ENCODE measurements around the gene PTPN6. TPM values are rescaled to one million over a fixed set of nuclear protein-coding genes. Genes with fewer than 3 reads are reported as not detected.
A peak's percentile ranks its signal among the peaks of the same experiment; 100 is the strongest.

Gene PTPN6
- total and polyA plus RNA-seq, 9 of the 15 experiments (the other 6 are each of a cell fraction or from before 2014, with no cell fraction given), result 1.5 to 5.1 (median 3.9) TPM

DNA sequence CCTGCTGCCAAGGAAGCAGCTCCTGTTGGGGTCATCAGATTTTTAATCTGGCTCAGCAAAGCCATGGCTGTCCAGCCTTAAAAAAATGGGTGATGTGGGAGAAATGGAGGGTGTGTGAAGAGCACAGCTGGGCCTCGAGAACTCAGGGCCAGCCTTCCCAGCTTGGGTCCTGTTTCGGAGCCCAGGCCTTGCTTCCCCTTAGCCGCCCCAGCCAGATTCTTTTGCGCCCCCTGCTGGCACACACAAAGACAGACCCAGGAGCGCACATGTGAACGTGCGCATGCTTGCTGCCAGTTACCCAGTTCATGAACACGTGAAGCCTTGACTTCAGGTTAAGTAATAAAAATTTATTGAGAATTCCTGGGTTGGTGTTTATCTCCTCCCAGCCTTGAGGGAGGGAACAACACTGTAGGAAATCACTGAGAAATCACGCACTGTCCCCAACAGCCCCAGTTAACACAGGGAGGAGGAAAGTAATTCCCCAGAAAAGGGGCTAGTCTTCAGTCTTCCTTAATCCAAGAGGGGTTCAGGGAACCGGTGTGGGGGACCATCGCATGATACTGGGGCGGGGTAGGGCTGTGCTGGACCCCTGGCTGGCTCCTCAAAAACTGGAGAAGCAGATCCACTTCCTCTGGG is 14.0 kb downstream of the PTPN6 start (continued):
- TF ChIP-seq FOXJ3 (CRISPR knock-in tag; IDR thresholded peaks at IDR 0.05) (no peak), MBD2 (IDR thresholded peaks at IDR 0.05; ENCODE audit: borderline replicate concordance, low read depth) (no peak), CC2D1A (IDR thresholded peaks at IDR 0.05) (no peak), CEBPB (tag; IDR thresholded peaks at IDR 0.05) (no peak), TAF7 (tag; IDR thresholded peaks at IDR 0.05) (no peak), ZNF785 (CRISPR knock-in tag; IDR thresholded peaks at IDR 0.05) (no peak), SRSF7 (optimal IDR thresholded peaks at IDR 0.05; ENCODE audit: low read depth, low read length) (no peak), MEIS2 (IDR thresholded peaks at IDR 0.05; ENCODE audit: partially characterized antibody) (no peak), ZKSCAN8 (CRISPR knock-in tag; IDR thresholded peaks at IDR 0.05) (no peak; the same call in 1 of the 2 replicates), KLF6 (CRISPR knock-in tag; IDR thresholded peaks at IDR 0.05; ENCODE audit: borderline replicate concordance) (0 out of 2 replicates have a peak, but pooled peaks have one; percentile 46), ZNF780A (CRISPR knock-in tag; IDR thresholded peaks at IDR 0.05) (no peak), HIVEP1 (CRISPR knock-in tag; IDR thresholded peaks at IDR 0.05) (no peak), SMAD4 (CRISPR knock-in tag; conservative IDR thresholded peaks at IDR 0.05) (0 out of 2 replicates have a peak, but pooled peaks have one; percentile 49), RB1 (IDR thresholded peaks at IDR 0.05; ENCODE audit: low read depth) (peak; percentile 36; the same call in 1 of the 2 replicates)
- TF ChIP-seq, protein P1, sequence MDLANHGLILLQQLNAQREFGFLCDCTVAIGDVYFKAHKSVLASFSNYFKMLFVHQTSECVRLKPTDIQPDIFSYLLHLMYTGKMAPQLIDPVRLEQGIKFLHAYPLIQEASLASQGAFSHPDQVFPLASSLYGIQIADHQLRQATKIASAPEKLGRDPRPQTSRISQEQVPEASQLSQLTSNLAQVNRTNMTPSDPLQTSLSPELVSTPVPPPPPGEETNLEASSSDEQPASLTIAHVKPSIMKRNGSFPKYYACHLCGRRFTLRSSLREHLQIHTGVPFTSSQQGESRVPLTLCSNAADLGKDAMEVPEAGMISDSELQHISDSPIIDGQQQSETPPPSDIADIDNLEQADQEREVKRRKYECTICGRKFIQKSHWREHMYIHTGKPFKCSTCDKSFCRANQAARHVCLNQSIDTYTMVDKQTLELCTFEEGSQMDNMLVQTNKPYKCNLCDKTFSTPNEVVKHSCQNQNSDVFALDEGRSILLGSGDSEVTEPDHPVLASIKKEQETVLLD (IDR thresholded peaks at IDR 0.05), result 0 out of 2 replicates have a peak, but pooled peaks have one; percentile 14
- TF ChIP-seq, protein P2, sequence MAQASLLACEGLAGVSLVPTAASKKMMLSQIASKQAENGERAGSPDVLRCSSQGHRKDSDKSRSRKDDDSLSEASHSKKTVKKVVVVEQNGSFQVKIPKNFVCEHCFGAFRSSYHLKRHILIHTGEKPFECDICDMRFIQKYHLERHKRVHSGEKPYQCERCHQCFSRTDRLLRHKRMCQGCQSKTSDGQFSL (CRISPR knock-in tag; IDR thresholded peaks at IDR 0.05), result no peak
- TF ChIP-seq, protein P2 (tag; IDR thresholded peaks at IDR 0.05), result no peak
- TF ChIP-seq, protein P3, sequence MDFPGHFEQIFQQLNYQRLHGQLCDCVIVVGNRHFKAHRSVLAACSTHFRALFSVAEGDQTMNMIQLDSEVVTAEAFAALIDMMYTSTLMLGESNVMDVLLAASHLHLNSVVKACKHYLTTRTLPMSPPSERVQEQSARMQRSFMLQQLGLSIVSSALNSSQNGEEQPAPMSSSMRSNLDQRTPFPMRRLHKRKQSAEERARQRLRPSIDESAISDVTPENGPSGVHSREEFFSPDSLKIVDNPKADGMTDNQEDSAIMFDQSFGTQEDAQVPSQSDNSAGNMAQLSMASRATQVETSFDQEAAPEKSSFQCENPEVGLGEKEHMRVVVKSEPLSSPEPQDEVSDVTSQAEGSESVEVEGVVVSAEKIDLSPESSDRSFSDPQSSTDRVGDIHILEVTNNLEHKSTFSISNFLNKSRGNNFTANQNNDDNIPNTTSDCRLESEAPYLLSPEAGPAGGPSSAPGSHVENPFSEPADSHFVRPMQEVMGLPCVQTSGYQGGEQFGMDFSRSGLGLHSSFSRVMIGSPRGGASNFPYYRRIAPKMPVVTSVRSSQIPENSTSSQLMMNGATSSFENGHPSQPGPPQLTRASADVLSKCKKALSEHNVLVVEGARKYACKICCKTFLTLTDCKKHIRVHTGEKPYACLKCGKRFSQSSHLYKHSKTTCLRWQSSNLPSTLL (IDR thresholded peaks at IDR 0.05), result no peak
- TF ChIP-seq, protein P4, sequence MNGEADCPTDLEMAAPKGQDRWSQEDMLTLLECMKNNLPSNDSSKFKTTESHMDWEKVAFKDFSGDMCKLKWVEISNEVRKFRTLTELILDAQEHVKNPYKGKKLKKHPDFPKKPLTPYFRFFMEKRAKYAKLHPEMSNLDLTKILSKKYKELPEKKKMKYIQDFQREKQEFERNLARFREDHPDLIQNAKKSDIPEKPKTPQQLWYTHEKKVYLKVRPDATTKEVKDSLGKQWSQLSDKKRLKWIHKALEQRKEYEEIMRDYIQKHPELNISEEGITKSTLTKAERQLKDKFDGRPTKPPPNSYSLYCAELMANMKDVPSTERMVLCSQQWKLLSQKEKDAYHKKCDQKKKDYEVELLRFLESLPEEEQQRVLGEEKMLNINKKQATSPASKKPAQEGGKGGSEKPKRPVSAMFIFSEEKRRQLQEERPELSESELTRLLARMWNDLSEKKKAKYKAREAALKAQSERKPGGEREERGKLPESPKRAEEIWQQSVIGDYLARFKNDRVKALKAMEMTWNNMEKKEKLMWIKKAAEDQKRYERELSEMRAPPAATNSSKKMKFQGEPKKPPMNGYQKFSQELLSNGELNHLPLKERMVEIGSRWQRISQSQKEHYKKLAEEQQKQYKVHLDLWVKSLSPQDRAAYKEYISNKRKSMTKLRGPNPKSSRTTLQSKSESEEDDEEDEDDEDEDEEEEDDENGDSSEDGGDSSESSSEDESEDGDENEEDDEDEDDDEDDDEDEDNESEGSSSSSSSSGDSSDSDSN (IDR thresholded peaks at IDR 0.05; ENCODE audit: borderline replicate concordance in 1 of 2, low read depth in 2 of 2, low read length in 2 of 2), result 0 out of 4 replicates have a peak, but pooled peaks of 1 of the 2 experiments have one; percentile 43
- TF ChIP-seq, protein P5, sequence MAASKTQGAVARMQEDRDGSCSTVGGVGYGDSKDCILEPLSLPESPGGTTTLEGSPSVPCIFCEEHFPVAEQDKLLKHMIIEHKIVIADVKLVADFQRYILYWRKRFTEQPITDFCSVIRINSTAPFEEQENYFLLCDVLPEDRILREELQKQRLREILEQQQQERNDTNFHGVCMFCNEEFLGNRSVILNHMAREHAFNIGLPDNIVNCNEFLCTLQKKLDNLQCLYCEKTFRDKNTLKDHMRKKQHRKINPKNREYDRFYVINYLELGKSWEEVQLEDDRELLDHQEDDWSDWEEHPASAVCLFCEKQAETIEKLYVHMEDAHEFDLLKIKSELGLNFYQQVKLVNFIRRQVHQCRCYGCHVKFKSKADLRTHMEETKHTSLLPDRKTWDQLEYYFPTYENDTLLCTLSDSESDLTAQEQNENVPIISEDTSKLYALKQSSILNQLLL (CRISPR knock-in tag; IDR thresholded peaks at IDR 0.05; ENCODE audit: borderline replicate concordance), result no peak

Measured in K562 (cell line).